Right renal pelvis (tissue), 4 donors: ENCODE data around the gene EGLN2. TPM values are rescaled to one million over a fixed set of nuclear protein-coding genes. Genes with fewer than 3 reads are reported as not detected.
"Not testable (repeated sequence)": the region's sequence is repeated elsewhere in the genome, so short reads cannot be mapped to it uniquely, and the experiment has no call there.

Source experiments
- DNase-seq, 4 donors: peaks; one replicate each; pipeline ENCODE4 v3.0.0-alpha.2; 2013; ENCODE audit warnings: low read depth in 4 of 4, low spot score in 3 of 4, missing footprints in 1 of 4
- polyA plus RNA-seq, 4 donors: library from polyadenylated mRNA; unstranded; fragments of 120-200 nt; gene quantifications; one replicate each; pipeline ENCODE4 v1.2.1, GENCODE V29; 2013; ENCODE audit not compliant: insufficient read length in 4 of 4

The EGLN2 gene
- polyA plus RNA-seq, 4 donors: 69.7 to 81.2 (median 73.7) TPM

- DNase-seq: no peak
These were observed 23.4 kb upstream of the EGLN2 start for GRCh38 chr19:40775632-40776022.

GRCh38 chr19:40776364-40776763, 22.6 kb upstream of the EGLN2 start:
- DNase-seq: no peak

GRCh38 chr19:40776932-40777644, 21.9 kb upstream of the EGLN2 start:
- peak; percentile 83 to 91 (median 89) for DNase-seq

GRCh38 chr19:40777645-40777936, 21.4 kb upstream of the EGLN2 start:
- DNase-seq: no peak

GRCh38 chr19:40777937-40778705, 20.9 kb upstream of the EGLN2 start, which contains the start of gene RAB4B:
TSS of gene RAB4B (plus strand) at chr19:40778247. CDS start at chr19:40778376, 129 bp downstream.
- DNase-seq: peak; percentile 99 to 100 (median 100)

- DNase-seq: no peak
These were observed 20.2 kb upstream of the EGLN2 start for GRCh38 chr19:40778706-40779284.

GRCh38 chr19:40780582-40780981, 18.4 kb upstream of the EGLN2 start:
- no peak for DNase-seq

- no peak for DNase-seq
These were observed 17.9 kb upstream of the EGLN2 start for GRCh38 chr19:40781140-40781539.

GRCh38 chr19:40783711-40784110, 15.3 kb upstream of the EGLN2 start:
- no peak for DNase-seq

- not testable (repeated sequence) for DNase-seq
These were observed 14.8 kb upstream of the EGLN2 start for GRCh38 chr19:40784146-40784545.

GRCh38 chr19:40785526-40785925, 13.5 kb upstream of the EGLN2 start:
- no peak for DNase-seq

GRCh38 chr19:40786060-40787037, 12.6 kb upstream of the EGLN2 start:
- DNase-seq: no peak

GRCh38 chr19:40791349-40791748, 7.6 kb upstream of the EGLN2 start:
- no peak for DNase-seq

- no peak for DNase-seq
These were observed 7.0 kb upstream of the EGLN2 start for GRCh38 chr19:40791996-40792395.

- DNase-seq: no peak
These were observed 1.6 kb upstream of the EGLN2 start for GRCh38 chr19:40797166-40797962.

- DNase-seq: no peak
These were observed 868 bp upstream of the EGLN2 start for GRCh38 chr19:40797963-40798682.

GRCh38 chr19:40799558-40800338, 757 bp downstream of the EGLN2 start:
- DNase-seq: no peak

- no peak for DNase-seq
These were observed 1.5 kb downstream of the EGLN2 start for GRCh38 chr19:40800339-40800996.
